NCI-H82 treated with DMSO at 0.1 percent for 48 hours (cell line): ENCODE measurements around the gene RAI2.

Experiments
- DNase-seq: peaks from one replicate; lab custom pipeline; 2025; ENCODE audit not compliant: unreplicated experiment; lab: John Stamatoyannopoulos, UW

Gene RAI2

DNA sequence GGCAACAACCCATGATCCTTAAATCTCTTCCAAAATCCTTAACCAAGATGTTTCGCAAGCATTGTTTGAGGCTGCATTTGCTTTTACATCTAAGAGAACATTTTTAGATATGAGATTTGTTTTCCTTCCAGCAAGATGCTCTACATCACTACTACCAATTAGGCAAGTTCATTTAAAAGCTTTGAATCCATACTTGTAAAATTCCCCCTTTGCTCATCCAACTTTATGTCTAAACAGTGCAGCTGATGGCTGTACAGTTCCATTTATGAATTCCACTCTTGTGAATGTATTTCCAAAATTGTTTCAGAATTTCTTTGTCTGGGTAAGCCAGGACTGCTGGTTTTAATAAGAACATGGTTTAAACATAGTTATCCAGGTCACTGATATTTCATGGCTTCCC is 31.5 kb downstream of the RAI2 start:
- no peak for DNase-seq

DNA sequence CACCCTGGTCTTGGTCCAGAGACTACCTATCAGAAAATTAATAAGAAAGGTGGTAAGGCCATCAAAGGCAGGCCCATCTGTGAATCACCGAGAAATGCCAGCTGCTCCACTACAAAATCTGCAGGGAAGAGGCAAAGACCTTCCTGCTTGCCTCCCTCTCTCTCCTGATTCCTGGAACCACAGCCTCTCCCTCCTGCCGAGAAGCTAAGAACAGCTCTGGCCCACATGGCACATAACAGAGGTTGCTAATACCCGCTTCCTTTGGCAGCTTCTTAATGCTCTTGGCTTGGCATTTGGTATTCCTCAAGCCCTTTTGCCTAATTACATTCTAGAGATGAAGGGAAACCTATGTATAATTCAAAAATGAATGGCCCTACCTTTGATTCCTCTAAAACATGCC is 32.9 kb downstream of the RAI2 start:
- DNase-seq, result no peak

DNA sequence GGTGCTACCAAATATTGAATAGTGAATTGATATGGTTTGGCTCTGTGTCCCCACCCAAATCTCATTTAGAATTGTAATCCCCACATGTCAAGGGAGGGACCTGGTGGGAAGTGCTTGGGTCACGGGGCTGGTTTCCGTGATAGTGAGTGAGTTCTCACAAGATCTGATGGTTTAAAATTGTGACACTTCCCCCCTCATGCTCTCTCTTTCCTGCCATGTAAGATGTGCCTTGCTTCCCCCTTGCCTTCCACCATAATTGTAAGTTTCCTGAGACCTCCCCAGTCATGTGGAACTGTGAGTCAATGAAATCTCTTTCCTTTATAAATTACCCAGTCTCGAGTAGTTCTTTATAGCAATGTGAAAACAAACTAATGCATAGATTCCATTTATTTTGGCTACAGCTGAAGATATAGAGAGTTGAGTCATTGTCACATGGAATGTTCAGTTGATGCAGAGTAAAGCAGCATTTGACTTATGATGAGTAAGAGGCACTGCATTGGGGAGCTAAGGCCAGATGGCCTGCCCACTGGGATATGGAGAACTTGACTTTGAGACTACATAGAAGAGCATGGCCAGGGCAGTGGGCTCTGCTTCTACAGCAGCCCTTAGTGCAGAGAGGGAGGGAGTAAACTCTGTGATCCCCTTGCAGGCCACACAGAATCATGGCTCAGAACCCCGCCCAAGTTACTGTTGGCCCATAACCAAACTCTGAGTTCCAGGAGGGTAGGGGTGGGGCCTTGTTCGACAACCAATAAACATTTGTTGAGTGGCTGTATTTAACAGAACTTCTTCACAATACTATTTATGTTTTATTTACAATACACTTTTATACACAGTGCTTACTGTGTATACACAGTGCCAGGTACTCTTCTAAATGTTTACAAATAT is 34.2 kb downstream of the RAI2 start:
- DNase-seq, result no peak

DNA sequence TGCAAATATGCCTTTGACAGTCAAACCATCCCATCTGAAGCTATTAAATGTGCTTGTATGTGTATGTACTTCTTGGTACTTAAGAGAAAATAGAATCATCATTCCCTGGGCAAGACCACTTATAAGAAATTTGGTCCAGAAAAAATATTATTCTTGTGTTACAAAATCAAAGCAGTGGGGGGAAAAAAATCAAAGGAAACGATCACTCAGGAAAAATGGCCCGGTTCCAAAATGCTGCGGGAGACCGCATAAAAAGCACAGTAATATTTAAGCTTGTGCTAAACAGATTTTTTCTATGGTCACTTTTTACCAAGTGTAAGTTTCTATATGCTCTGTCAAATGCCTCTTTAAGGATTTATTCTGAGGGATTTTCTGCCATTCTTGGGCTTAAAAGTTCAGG is 36.1 kb downstream of the RAI2 start:
- DNase-seq, result no peak

DNA sequence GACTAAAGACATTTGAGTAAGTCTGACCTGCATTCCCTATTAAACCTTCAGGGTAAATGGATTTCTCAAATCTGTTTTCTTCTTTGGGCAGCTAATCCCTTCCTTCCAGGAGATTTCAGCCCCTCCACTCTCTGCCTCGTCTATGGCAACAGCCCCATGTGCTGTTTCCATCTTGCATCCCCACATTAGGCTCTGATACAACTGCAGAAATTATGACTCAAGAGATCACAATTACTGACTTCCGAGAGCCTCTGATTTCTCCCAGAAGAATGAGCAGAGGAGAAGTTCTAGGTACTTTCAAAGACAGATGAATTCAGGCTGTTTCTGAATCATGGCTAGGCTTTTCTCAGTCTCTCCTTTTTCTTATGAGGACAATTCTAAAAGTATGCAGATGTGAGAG is 38.7 kb downstream of the RAI2 start:
- peak; percentile 10 for DNase-seq

DNA sequence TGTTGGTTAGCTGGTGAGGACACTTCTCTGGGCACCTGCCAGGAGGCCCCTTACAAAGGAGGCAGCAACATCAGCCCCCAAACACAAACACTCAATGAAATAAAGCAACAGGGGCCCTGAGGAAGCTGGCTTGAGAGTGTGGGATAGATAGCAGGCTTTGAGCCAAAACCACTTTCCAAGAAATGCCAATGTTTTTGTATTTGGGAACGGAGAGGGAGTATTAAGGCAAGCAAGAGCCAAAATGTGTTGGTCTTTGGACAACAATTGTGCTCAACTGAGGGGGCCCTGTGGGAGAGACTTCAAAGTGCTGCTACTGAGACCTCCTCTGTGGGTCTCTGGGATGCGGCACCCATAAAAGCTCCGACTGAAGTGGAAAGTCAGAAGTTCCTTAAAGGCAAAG is 41.0 kb downstream of the RAI2 start:
- no peak for DNase-seq

DNA sequence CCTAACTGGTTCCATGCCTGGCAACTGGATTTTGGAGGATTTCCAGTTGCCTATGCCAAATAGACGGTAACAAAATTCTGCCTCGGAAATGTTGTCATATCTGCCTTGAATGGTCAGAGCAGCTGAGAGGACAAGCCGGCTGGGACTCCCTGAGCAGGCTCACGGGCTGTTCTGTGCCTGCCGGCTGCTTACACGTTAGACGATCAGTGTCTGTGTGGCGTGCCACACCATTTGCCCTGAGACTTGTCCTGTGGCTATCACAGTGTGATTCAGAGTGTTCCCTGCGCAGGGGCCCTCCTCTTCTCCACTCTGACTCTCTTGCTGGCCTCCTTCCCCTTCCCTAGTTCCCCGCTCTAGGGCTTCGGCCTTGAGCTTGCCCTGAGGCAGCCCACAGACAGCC is 42.4 kb downstream of the RAI2 start:
- DNase-seq, result no peak

DNA sequence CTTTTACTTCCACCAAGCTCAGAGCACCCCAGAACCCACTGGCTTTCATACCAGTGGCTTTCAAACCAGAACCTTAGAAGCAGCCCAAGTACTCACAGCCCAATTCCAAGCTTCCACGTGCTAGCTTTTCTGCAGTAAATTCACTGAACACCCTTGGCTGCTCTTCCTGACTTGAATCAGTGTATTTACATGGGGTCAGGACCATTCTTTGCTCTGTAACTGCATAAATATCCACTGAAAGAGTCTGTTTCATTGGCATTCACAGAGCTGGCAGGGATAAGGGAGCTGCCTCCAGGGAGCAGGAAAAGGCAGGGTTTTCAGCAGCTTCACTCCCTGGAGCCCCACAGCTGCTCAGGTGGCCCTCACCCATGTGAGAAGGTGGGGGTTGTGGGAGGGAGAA is 43.8 kb downstream of the RAI2 start:
- DNase-seq, result no peak

DNA sequence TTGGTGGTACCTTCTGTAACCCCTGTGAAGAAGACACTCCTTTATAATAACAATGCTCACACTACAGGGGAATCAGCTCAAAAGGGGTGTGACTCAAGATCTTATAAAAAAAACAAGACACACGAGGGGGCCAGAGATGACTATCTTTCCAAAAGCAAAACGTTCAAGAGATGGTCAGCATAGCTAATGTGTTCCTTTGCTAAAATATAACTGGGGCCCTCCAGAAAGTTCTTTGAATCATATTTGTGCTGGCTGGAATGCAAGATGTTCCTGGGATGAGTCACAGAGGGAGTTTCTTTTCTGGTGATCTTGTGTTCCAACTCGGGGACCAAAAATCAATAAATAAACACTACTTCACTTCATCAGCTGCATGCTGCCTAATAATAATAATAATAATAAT is 46.5 kb downstream of the RAI2 start:
- DNase-seq, result no peak

DNA sequence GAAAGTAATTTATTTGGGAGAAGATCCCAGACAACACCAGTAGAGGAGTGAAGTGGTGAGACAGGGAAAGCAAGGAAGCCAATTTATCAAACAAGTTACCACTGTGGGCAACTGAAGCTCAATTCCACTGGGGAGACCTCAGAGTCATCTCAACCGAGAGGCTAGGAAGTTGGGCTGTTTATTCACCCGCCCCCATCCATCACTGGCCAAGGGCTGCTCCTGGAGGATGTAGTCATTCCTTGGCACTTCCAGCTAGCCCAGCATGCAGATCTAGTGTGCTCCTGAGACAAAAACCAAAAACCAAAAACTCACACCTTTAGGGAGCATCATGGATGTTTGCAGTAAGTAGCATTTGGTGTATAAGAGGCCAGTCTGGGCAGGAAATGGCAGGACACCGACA is 47.0 kb downstream of the RAI2 start:
- no peak for DNase-seq

DNA sequence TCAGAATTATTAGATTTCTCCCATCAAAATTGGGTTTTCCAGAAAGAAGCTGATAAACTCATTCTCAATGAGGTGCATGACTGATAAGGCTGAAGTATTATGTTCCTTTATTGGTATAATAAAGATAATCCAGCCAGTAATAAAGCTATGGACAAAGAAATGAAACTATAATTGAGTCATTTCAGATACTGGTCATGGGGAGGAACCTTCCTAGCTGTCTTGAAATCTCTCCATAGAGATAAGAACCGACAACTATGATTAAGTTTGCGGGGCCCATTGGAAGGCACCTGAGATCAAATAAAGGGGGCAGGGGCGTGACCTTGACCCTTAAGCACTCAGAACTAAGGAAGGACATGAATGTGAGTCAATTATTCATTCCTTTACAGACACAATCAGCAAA is 47.8 kb downstream of the RAI2 start:
- DNase-seq, result no peak

DNA sequence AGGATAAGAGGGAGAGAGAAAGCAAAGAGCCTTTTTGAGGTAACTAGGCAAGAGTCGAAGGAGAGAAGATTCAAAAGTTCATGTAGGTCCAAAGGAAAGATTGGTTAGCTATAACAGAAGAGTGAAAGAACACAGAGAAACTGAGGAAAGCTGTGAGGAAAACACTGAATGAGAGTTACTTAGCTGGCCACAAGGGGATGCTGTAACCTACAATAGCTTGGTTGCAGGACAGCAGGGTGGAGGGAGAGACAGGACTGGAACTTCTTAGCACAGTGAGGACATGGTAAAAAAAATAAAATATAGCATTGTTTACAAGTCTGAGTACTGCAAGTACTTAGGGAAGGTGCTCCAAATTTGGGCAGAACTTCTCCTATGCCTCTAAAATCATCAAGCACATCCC is 48.3 kb downstream of the RAI2 start:
- DNase-seq, result no peak

DNA sequence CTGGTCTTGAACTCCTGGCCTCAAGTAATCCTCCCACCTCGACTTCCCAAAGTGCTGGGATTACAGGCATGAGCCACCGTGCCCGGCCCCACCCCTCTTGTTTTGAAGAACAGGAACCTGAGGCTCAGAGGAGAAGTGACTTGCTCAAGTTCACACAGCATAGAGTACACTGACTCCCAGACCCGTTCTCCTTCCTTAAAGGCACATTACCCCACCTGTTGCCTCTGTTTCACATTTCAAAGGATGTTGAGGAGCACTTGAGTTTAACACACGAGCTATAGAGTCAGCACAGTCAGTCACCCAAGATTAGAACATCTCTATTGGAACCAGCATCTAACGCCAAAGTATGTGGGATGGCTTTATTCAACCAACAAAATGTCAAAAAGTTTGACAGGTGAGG is 51.1 kb downstream of the RAI2 start:
- no peak for DNase-seq

DNA sequence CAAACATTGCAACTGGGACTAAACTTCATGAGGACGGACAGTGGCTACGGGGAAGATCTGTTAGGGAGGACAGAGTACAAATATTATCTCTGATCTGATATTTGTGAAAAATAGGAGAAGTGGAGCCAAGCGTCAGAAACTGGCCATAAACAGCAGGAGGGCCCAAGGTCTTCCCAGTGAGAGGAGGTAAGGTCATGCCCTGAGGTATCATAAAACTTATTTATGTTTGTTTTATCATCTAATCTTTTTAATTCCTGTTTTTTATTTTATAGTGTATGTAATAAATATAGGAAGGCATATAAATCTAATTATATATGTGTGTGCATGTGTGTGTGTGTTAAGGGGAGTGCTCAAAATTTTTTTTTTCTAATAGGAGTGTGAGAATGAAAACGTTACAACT is 51.8 kb downstream of the RAI2 start:
- no peak for DNase-seq

DNA sequence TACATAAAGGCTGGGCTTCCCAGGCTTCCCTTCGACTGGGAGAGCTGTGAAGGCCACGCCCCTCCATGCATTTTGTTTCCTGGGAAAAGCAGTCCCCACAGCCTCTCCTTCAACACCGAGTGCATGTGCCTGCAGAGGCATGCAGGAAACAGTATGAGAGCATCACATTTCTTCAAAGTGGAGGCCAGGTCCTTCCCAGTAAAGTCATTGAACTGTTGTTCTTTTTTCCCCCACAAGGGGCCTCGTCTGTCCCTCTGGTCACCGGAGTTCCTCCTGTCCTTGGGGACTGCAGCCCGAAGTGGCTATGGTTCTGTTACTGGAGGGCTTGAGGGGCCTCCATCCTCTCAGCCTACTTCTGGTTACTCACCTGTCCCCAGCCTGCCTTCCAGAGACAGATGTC is 56.0 kb downstream of the RAI2 start:
- no peak for DNase-seq

DNA sequence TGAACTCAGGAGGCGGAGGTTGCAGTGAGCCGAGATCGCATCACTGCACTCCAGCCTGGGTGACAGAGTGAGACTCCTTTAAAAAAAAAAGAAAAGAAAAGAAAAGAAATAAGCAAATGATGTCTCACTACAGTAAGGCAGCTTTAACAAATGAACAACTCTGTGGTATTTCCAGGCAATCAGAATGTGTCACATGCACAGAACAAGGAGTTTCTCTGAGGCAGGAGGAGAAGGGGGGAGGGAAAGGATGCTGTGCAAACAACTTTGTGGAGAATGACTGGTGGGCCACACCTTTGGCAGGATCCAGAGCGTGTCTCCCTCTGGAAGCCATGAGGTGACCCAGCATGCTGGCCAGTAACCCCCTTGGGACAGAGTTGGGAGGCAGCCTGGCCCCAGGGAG is 57.6 kb downstream of the RAI2 start:
- no peak for DNase-seq

DNA sequence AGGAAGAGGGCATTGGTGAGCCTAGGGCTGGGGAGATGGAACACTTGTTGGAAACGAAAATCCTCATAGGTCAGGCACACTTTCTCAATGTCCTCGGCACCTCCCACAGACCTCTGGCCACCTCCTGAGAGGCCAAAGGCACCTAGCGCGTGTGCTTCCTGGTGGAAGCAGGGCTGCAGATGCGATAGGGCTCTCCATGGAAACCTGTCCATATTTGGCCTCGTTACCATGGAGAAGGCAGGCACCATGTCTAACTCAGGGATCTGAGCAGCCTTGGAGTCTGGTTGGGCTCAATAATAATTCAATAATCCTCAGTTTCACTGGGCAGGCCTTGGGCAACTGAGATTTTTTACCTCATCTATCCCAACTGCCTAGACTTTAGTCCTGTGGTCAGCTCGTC is 58.3 kb downstream of the RAI2 start:
- DNase-seq, result no peak

DNA sequence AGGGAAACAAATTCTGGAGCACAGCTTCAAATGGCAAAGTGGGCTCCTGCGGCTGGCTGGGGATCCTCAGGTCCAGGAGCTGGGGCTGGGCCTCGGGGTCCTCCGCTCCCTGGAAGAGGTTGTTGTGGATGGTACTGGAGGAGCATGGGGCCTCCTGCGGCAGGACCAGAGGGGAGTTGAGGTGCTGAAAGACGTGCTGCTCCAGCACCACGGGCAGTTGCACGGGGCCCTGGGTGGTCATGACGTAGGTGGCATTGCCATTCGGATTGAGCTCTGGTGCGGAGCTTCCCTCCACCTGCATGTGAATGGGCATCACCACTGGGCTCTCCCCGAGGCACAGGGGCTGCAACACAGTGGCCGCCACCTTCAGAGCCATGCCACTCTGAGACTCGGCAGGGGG is 59.7 kb downstream of the RAI2 start:
- no peak for DNase-seq

DNA sequence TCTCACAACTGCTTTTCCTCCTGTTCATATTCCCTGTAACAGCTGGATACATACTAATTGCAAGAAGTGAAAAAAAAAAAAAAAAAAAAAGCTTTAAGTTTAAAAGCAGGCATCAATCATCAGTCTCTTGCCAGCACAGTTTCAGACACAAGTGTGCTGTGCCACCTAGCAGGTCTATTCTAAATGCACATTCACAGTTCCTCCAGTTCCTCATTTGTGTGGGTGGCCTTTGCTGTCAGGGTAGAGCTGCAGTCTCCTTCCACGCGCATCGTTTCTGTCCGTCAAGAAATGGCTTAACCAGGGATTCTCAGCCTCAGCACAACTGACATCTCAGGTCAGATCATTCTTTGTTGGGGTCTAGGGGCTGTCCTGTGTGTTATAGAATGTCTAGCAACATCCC is 62.2 kb downstream of the RAI2 start:
- no peak for DNase-seq

DNA sequence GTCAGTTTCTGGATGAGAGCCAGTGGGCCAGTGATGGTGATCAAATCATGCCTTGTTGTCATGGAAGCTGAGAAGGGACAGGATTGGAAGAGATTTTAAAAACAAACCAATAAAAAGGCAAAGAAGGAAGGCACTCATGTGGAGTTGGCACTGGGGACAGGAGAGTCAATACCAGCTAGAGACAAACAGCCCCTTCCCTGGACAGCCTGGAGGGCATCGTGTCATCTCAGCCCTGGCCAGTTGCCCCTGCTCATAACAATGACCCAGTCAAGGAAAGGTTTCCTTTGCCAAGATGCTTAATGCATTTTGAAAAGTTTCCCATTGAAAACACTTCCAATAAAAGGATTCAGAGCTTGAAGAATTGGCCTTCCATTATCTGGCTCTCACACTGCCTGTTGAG is 68.3 kb downstream of the RAI2 start:
- DNase-seq, result no peak

DNA sequence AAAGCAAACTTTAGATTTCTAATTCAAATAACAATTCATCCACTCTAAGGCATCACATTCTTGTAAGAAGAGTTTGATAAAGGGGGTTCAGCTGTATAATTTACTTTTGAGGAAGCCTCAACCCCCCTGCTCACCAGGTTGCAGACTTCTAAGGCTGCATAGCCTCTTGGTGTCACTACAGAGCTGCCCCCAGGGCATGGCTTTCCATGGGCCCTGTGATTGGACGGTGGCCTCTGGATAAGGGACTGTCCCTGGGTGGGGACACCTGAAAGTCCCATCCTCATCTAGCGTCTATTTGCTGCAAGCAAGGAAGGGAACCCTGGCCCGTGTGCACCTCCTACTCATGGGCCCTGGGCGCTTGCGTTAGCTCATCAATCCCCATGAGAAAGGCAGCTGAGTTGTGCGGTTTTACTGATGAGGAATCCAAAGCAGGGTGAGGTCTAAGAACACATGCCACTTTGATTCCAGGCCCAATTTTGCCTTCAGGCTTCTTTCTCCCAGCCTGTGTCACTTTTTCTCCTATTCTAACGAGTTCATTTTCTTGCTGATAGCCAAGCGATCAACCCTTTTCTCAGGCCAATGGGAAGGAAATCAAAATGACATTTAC is 72.0 kb downstream of the RAI2 start:
- DNase-seq, result no peak

DNA sequence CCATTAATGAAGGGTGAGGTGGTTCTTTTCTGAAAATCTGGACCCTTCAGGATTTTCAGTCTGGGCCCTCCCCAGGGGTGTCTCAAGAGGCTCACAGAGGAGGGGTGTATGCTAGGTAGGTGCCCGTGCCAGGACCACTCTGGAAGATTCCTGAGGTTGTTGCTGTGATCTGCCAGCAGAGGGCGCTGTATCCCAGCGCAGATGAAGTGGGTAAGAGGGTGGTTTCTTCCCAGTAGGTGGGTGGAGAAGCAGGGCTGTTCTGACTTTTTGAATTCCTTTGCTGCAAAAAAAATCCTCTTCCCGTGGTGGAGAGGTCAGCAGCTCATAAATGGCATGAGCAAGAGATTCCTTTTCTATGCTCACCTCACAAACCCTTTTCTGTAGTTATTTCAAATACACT is 72.7 kb downstream of the RAI2 start:
- DNase-seq, result peak; percentile 9

DNA sequence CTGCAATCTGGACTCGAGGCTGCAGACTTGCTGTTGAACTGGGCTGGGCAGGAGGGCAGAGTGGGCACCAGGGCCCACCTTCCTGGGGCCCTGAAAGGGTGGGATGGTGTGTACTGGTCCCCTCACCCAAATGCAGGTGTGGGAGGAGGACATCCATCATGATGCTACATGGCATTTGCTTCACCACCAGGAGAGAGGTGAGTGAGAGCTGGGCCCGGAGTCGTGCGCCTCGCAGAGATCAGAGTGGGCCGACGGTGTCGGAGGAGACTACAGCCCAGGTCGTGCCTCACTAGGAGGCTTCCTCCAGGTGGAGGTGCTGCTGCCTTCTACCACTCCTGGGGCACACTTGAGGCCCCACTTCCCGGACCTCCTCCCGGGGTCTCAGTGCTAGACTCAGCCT is 73.5 kb downstream of the RAI2 start:
- no peak for DNase-seq
